Astrocyte of the hippocampus (primary cell): ENCODE results near the gene PARD3.

ENCODE experiments used
- DNase-seq: peaks from one replicate; pipeline ENCODE4 v3.0.0; 2011; ENCODE audit warnings: low read depth, low spot score

PARD3 gene

GRCh38 chr10:34109495-34109894 lies 705.6 kb downstream of the PARD3 start:
- DNase-seq = no peak

GRCh38 chr10:34107626-34108516 lies 707.2 kb downstream of the PARD3 start:
- DNase-seq = no peak

GRCh38 chr10:34106356-34106885 lies 708.7 kb downstream of the PARD3 start:
- no peak for DNase-seq

- peak; percentile 70 for DNase-seq
Observed at GRCh38 chr10:34104829-34105572, 710.1 kb downstream of the PARD3 start.

- DNase-seq = no peak
Observed at GRCh38 chr10:34102893-34103506, 712.1 kb downstream of the PARD3 start.

- DNase-seq = no peak
Observed at GRCh38 chr10:34102237-34102673, 712.8 kb downstream of the PARD3 start.

GRCh38 chr10:34101001-34101400 lies 714.1 kb downstream of the PARD3 start:
- no peak for DNase-seq

- no peak for DNase-seq
Observed at GRCh38 chr10:34098821-34099567, 716.1 kb downstream of the PARD3 start.

- no peak for DNase-seq
Observed at GRCh38 chr10:34097682-34098081, 717.4 kb downstream of the PARD3 start.

GRCh38 chr10:34094961-34095360 lies 720.1 kb downstream of the PARD3 start:
- DNase-seq = no peak

- DNase-seq = no peak
Observed at GRCh38 chr10:34094146-34094696, 720.9 kb downstream of the PARD3 start.

- DNase-seq = no peak
Observed at GRCh38 chr10:34092891-34093290, 722.2 kb downstream of the PARD3 start.

GRCh38 chr10:34091635-34092195 lies 723.4 kb downstream of the PARD3 start:
- no peak for DNase-seq

- DNase-seq = no peak
Observed at GRCh38 chr10:34089253-34089652, 725.8 kb downstream of the PARD3 start.

GRCh38 chr10:34088208-34088794 lies 726.8 kb downstream of the PARD3 start:
- no peak for DNase-seq

GRCh38 chr10:34087095-34087418 lies 728.0 kb downstream of the PARD3 start:
- DNase-seq = no peak

- no peak for DNase-seq
Observed at GRCh38 chr10:34083567-34083966, 731.5 kb downstream of the PARD3 start.

- no peak for DNase-seq
Observed at GRCh38 chr10:34081948-34082347, 733.1 kb downstream of the PARD3 start.

GRCh38 chr10:34081347-34081743 lies 733.8 kb downstream of the PARD3 start:
- DNase-seq = no peak
